NCI-H345 (cell line): ENCODE data around the gene NMUR1.

Source experiments
- DNase-seq: peaks from one replicate; lab custom pipeline; 2025; lab: John Stamatoyannopoulos, UW

Gene NMUR1

DNA sequence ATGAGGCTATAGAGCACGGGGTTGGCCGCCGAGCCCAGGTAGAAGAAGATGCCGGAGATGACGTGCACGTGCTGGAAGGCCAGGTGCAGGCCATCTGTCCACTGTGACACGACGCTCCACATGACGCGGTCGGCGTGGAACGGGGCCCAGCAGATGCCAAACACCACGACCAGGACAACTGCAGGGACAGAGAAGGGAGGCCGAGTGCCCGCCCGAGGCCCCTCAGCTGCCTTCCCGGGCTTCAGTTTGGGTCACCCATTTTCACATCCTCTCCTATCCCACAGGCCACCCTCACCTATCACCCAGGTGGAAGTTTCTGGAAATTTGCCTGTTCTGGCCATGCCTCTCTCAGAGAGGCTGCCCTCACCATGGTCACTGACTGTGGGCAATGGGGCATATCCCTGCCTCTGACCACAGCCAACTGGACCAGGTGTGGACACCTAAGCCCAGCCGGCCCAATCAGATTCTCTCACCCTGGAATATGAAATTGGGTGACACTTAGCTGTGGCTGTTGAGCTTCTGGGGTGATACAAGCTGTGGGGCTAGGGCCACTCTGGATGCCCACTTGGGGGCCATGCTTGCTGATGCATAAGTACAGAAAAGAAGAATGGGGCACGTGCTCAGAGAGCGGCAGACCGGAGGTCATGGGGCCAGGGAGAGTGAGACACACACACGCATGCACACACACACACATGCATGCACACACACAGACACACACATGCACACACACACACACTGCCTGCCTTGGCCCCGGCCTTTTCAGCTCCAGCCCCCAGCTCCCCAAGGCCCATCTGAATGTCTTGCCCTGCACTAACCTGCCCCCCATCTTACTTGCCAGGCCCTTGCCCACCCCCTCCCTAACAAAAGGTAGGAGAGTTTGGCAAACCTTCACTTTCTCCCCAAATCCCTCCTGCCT, 4.7 kb downstream of the NMUR1 start:
- DNase-seq = no peak

- DNase-seq = no peak
Observed at GRCh38 chr2:231524477-231525247, 5.6 kb downstream of the NMUR1 start.

DNA sequence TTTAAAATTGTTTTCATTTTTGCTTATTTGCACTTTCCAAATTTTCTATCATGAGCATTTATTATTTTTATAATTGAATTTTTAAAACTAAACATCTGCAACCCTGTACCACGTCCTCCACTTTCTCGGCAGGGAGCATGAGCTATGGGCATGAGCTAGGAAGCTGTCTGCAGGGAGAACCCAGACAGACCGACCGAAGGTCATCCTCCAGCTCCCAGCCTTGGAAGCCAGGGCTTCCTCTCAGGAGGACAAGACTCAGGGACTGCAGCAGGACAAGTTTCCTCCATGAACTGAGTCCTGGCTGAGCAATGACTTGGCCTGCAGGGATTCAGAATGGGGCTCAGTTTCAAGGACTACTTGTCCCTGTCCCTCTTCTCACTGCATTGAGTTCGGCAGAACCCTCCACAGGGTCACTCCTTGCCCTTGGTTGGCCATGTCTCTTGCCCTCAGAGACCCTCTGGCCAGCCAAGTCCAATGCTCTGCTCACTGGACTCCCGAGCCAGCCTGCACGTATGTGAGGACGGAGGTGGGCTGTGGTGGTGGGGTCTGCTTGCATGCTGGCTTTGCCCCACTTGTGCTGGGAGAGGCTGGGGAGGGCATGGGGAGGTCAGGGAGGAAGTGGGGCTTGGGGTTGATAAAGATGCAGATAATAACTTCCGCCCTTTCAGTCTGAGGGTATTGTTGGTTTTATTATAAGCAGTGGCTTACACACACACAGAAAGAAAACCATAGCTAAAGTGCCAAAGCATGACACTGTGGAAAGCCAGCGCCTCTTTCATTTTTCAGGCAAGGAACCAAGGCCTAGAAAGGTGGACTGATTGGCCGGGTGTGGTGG, 6.6 kb downstream of the NMUR1 start:
- no peak for DNase-seq

DNA sequence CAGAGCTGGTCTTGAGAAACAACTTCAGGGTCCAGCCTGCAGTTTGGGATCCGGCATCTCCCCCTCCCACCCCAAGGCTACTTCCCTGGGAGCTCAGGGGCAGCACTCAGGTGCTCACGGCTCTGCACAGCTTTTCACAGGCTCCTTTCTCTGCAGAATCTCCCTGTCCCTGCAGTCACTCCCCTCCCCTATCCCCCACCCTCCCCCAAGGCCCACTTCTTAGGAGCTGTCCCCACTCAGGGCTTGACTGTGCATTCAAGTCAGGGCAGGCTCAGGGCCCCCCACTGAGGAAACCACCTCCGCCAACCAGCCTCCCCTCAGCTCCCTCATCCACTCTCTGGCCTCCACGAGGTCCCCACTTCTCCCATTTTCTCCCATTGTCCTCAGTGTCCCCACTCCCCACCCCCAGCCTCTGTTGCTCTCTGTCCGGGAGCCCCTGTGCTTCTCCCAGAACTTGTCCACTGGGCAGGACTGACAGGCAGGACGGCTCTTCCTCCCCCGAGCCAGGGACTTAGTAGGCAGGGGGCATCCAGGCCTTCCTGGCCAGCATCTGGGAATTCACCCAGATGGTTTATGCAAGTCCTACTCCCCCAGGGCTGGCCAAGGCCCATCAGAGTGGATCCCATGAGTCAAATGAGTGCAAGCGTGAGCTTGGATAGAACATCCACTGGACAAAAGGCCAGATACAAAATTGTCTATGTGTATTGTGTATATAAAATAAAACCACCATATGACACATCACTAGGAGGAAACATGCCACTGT, 7.6 kb downstream of the NMUR1 start:
- DNase-seq = no peak

GRCh38 chr2:231521443-231521842, 8.8 kb downstream of the NMUR1 start:
- DNase-seq = no peak

GRCh38 chr2:231519975-231520555, 10.2 kb downstream of the NMUR1 start:
- no peak for DNase-seq

- no peak for DNase-seq
Observed at GRCh38 chr2:231518771-231519170, 11.5 kb downstream of the NMUR1 start.

DNA sequence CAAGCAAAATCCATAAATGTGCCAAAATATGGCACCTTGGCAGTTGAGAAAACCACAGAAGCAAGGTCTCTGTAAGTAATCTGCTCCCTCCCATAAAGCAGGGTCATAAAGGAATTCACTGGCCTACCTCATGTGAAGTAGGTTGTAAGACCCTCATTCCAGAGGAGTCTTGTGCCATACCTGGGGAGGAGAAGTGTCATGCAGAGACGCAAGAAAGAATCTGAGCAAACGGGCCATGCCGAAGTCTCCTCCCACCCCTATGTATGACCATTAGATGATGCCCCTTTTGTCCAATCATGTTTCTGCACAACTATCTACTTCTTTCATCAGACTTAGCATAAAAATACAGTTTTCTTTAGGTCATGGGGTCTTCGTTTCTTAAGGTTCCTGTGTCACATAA, 14.6 kb downstream of the NMUR1 start:
- no peak for DNase-seq

GRCh38 chr2:231514951-231515297, 15.3 kb downstream of the NMUR1 start:
- no peak for DNase-seq

- DNase-seq = peak; percentile 98
Observed at GRCh38 chr2:231514225-231514950, 15.9 kb downstream of the NMUR1 start.

DNA sequence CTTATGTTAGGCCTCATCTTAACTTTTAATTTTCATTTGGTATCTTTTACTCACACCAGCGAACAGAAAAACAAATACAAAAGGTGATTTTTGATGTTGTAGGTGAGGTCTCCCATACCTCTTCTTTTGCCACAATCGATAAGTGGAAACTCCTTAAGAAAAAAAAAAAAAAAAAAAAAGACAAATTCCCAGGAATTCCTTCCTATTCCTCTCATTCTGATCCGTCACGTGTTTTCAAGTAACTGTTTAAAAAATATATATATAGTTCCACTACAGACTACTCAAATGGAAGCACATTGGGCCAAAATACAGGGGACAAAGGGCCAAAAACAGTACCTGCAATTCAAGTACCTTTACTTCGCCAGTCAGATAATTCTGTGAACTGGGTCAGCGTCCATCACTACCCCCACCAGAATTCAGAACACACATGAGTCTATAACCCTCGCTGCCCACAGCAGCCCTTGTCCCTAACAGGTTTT, 16.5 kb downstream of the NMUR1 start:
- no peak for DNase-seq

GRCh38 chr2:231512222-231512621, 18.0 kb downstream of the NMUR1 start:
- DNase-seq = no peak

DNA sequence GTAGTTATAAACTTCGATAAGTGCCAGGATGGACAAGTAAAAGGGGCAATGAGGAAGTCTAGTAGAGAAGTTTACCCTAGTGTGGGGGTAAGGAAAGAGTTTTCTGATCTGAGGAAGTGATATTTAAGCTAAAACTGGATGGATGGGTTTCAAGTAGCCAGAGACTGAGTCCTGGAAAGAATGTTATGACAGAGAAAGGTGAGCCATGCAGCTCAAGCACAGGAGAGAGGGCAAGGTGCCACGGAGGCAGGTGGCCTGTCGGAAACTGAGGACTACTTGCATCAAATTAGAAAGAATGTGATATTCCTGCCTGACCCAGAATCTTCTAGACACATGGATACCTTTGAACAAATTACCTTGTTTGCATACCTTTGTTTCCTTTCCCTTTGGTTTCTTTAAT, 26.5 kb downstream of the NMUR1 start:
- DNase-seq = no peak

- DNase-seq = no peak
Observed at GRCh38 chr2:231502596-231502995, 27.6 kb downstream of the NMUR1 start.

GRCh38 chr2:231497651-231498050, 32.6 kb downstream of the NMUR1 start:
- no peak for DNase-seq

- no peak for DNase-seq
Observed at GRCh38 chr2:231494669-231495068, 35.6 kb downstream of the NMUR1 start.

- DNase-seq = no peak
Observed at GRCh38 chr2:231490801-231491200, 39.4 kb downstream of the NMUR1 start.

DNA sequence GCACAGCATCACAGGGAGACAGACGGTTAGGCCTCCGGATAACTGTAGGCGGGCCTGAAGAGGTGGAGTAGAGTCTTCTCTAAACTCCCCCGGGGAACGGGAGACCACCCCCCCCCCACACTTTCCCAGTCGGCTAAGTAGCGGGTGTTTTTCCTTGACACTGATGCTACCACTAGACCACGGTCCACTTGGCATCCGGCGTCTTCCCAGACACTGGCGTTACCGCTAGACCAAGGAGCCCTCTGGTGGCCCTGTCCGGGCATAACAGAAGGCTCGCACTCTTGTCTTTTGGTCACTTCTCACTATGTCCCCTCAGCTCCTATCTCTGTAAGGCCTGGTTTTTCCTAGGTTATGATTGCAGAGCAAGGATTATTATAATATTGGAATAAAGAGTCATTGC, 40.3 kb downstream of the NMUR1 start:
- DNase-seq = no peak

DNA sequence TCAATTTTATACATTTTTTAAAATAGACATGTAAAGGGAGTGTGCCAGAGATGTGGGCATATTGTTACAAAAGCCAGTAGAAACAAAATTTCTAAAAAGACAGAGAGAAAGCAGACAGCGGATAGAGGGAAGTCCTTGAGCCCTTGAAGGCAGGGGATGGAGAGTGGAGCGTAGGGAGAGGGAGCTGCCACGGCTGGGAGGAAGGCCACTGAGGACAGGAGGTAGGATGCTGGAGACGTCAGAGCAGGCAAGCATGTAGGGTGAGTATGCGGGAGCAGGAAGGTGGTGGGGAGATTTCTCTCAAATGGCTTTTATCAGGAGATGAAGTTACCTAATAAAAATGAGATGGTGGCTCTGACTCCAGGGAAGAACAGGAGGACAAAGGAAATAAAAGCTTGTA, 41.9 kb downstream of the NMUR1 start:
- no peak for DNase-seq

DNA sequence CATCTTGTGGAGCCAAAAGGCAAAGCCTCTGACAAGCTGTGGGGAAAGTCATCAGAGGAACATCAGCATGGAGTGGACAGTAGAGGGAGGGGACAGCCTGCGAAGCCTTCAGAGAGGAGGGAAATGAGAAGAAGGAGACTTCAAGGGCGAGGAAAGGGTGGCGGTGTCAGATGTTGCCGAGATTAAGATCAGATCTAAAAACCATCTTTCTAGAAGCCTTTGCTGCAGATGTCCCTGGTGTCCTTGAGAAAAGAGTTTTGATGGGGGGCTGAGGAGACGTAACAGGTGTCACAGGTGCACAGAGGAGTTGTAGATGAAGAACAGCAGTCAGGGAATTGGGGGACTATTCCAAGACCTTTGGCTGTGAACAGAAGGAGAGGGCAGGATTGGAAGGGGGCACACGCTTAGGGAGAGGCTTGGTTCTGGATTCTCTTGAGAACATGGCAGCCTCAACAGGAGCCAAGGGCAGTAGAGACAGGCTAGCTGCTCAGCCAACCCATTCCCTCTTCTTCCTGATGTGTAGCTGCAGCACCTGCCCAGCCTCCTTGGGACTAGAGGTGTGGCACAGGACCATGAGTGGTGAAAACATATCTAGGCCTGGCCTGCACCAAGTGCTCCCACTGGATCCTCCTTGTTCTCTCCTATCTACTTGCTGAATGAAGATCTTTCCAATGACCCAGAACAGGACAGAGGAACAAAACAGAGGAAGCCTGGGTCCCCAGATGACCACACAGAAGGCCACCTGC, 43.2 kb downstream of the NMUR1 start:
- DNase-seq = no peak
